Nephron progenitor cell (in vitro differentiated cells): Measurements from ENCODE around the gene TSPEAR.

ENCODE experiments used
- DNase-seq: peaks from one replicate; pipeline ENCODE4 v3.0.0; 2021
- H3K27ac Mint-ChIP-seq: 2 replicates; pipeline ENCODE4 v1.8.0; 2021; ENCODE audit warnings: mild to moderate bottlenecking, moderate library complexity, mixed read lengths
- H3K27me3 Mint-ChIP-seq: 2 replicates; pipeline ENCODE4 v1.8.0; 2021; ENCODE audit warnings: mild to moderate bottlenecking, low read depth, mixed read lengths; ENCODE audit not compliant: poor library complexity
- H3K36me3 Mint-ChIP-seq: 2 replicates; pipeline ENCODE4 v1.8.0; 2021; ENCODE audit warnings: low read depth, mixed read lengths
- H3K4me1 Mint-ChIP-seq: 2 replicates; pipeline ENCODE4 v1.8.0; 2021; ENCODE audit warnings: mixed read lengths
- H3K4me3 Mint-ChIP-seq: 2 replicates; pipeline ENCODE4 v1.8.0; 2021; ENCODE audit warnings: mild to moderate bottlenecking, moderate library complexity, mixed read lengths
- H3K9me3 Mint-ChIP-seq: 2 replicates; pipeline ENCODE4 v1.8.0; 2021; ENCODE audit warnings: mild to moderate bottlenecking, moderate library complexity, mixed read lengths
- TF ChIP-seq, protein P1 (sequence below): fragments of 200-600 bp; sonication (generic); IDR thresholded peaks from 2 replicates; pipeline ENCODE4 v1.5.0; 2021; ENCODE audit warnings: antibody characterized with exemption

TSPEAR gene

DNA sequence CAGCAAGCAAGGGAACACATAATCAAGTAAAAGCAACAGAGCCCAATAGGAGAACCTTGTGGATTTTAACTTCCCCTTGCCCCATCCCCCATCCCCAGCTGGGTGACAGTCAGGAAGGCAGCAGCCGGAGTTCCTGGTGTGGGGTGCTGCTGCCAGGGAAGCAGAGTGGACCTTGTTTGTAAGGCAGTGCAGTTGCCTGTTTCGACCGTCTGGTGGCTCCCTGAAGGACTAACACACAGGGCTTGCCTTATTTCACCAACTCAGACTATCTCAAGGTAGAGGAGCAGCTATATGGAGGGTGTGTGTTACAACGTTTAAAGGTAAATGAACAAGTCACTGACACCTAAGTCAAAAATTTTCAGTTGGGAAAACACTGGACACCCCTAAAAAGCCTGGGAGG, 92.9 kb downstream of the TSPEAR start:
- Mint-ChIP-seq H3K4me3 (no peak overlapping the region), H3K4me1 (peaks cover 24% of the 10 kb centered on the region), H3K27ac (no peak overlapping the region), H3K36me3 (peaks cover 6% of the 10 kb centered on the region), H3K27me3 (peaks cover 4% of the 10 kb centered on the region), H3K9me3 (peaks cover 45% of the 10 kb centered on the region)
- TF ChIP-seq, protein P1, sequence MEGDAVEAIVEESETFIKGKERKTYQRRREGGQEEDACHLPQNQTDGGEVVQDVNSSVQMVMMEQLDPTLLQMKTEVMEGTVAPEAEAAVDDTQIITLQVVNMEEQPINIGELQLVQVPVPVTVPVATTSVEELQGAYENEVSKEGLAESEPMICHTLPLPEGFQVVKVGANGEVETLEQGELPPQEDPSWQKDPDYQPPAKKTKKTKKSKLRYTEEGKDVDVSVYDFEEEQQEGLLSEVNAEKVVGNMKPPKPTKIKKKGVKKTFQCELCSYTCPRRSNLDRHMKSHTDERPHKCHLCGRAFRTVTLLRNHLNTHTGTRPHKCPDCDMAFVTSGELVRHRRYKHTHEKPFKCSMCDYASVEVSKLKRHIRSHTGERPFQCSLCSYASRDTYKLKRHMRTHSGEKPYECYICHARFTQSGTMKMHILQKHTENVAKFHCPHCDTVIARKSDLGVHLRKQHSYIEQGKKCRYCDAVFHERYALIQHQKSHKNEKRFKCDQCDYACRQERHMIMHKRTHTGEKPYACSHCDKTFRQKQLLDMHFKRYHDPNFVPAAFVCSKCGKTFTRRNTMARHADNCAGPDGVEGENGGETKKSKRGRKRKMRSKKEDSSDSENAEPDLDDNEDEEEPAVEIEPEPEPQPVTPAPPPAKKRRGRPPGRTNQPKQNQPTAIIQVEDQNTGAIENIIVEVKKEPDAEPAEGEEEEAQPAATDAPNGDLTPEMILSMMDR: no peak
- no peak for DNase-seq

- peaks cover 7% of the 10 kb centered on the region for H3K27me3 Mint-ChIP-seq
- DNase-seq: no peak
- peaks cover 4% of the 10 kb centered on the region for H3K36me3 Mint-ChIP-seq
- no peak overlapping the region for H3K27ac Mint-ChIP-seq
- H3K4me3 Mint-ChIP-seq: no peak overlapping the region
- H3K4me1 Mint-ChIP-seq: peaks cover 28% of the 10 kb centered on the region
- TF ChIP-seq, protein P1: no peak
- H3K9me3 Mint-ChIP-seq: peaks cover 41% of the 10 kb centered on the region
Measured at GRCh38 chr21:44617071-44617501, 94.3 kb downstream of the TSPEAR start.

DNA sequence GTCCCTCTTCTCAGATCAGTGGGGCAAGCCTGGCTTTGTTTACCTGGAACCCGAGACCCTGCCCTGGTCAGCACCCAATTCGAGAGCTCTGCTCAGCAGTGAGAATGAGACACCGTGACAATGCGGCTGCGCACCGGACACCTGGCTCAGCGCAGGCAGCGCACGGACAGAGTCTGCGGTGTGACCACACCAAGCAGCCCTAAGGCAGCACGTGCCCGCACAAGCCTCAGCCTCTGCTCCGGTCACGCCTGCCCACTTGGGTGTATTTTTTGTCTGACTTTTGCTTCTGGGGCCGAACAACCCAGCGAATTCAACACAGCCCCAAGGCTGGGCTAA, 94.8 kb downstream of the TSPEAR start:
- TF ChIP-seq, protein P1: no peak
- Mint-ChIP-seq H3K36me3 (peaks cover 4% of the 10 kb centered on the region), H3K4me1 (peaks cover 28% of the 10 kb centered on the region), H3K27me3 (peaks cover 7% of the 10 kb centered on the region), H3K9me3 (peaks cover 39% of the 10 kb centered on the region), H3K4me3 (no peak overlapping the region), H3K27ac (no peak overlapping the region)
- DNase-seq: no peak

DNA sequence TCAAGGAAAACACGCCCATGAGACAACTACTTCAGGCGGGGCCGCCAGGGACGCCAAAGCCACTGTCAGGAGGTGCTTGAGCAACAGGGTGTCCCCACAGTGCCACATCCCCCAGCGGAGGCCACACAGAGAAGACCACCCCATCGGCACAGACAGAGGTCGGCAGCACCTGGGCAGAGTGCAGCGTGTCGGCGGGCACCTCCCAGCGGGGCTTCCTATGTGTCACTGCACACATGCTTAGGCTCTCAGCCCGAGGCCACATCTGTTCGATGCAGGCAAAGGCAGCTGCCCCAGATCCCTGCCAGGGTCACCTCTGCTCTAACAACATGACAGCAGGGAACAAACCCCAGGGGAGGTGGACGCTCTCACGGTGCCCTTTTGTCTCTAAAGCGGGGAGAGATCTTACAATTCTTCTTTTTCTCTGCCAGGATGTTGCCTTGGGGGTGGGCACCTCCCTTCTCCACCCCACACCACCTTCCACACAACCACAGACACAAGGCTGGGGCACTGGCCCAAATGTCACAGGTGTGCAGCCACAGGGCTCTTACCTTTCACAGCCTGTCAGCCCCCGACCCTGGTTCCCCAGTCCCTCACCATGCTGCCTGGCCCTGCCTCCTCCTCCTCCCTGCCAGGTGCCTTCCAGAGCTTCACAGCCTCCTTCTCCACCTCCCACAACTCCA, 95.3 kb downstream of the TSPEAR start:
- no peak for DNase-seq
- TF ChIP-seq, protein P1: no peak
- Mint-ChIP-seq H3K4me1 (peaks cover 28% of the 10 kb centered on the region), H3K4me3 (no peak overlapping the region), H3K36me3 (peaks cover 4% of the 10 kb centered on the region), H3K27ac (no peak overlapping the region), H3K9me3 (peaks cover 41% of the 10 kb centered on the region), H3K27me3 (peaks cover 7% of the 10 kb centered on the region)

DNA sequence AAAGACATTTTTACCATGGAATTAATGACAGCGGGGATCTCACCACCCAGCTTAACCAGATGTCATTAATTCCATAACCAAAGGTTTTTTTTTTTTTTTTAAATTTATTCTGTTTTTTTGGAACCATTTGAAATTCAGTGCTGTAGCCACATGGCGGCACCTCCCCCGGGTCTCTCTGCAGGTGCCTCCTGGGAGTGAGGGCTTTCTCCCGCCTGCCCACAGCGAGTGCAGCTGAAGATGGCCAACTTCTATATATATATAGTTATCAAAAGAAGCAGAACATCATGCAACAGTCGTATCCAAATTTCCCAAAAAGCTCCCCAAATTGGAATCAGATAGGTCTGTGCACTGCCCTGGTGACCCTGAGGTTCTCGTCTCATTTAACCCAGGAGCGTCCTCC, 95.9 kb downstream of the TSPEAR start:
- DNase-seq: no peak
- TF ChIP-seq, protein P1: no peak
- H3K4me3 Mint-ChIP-seq: no peak overlapping the region
- H3K27ac Mint-ChIP-seq: no peak overlapping the region
- H3K27me3 Mint-ChIP-seq: peaks cover 7% of the 10 kb centered on the region
- peaks cover under 1% of the 10 kb centered on the region for H3K36me3 Mint-ChIP-seq
- H3K9me3 Mint-ChIP-seq: peaks cover 42% of the 10 kb centered on the region
- peaks cover 28% of the 10 kb centered on the region for H3K4me1 Mint-ChIP-seq

GRCh38 chr21:44614961-44615391, 96.4 kb downstream of the TSPEAR start:
- H3K36me3 Mint-ChIP-seq: peaks cover under 1% of the 10 kb centered on the region
- no peak overlapping the region for H3K27ac Mint-ChIP-seq
- H3K4me1 Mint-ChIP-seq: peaks cover 28% of the 10 kb centered on the region
- TF ChIP-seq, protein P1: no peak
- peaks cover 43% of the 10 kb centered on the region for H3K9me3 Mint-ChIP-seq
- no peak for DNase-seq
- peaks cover 7% of the 10 kb centered on the region for H3K27me3 Mint-ChIP-seq
- no peak overlapping the region for H3K4me3 Mint-ChIP-seq
